ENCODE measurements around the gene LGR4.

The LGR4 gene

GRCh38 chr11:27404427-27404826, 68.2 kb downstream of the LGR4 start:
- no peak for DNase-seq (ENCODE audit: low read depth in 3 of 3)

GRCh38 chr11:27403195-27403594, 69.4 kb downstream of the LGR4 start:
- no peak for DNase-seq (ENCODE audit: low read depth in 3 of 3)

GRCh38 chr11:27402450-27402849, 70.1 kb downstream of the LGR4 start:
- no peak for DNase-seq (ENCODE audit: low read depth in 3 of 3)

- no peak for DNase-seq (ENCODE audit: low read depth in 3 of 3)
Measured at GRCh38 chr11:27401833-27402316, 70.7 kb downstream of the LGR4 start.

- DNase-seq (ENCODE audit: low read depth in 3 of 3): no peak
Measured at GRCh38 chr11:27401280-27401832, 71.2 kb downstream of the LGR4 start.

- no peak for DNase-seq (ENCODE audit: low read depth in 3 of 3)
Measured at GRCh38 chr11:27398400-27398770, 74.2 kb downstream of the LGR4 start.

GRCh38 chr11:27397624-27398399, 74.8 kb downstream of the LGR4 start:
- no peak for DNase-seq (ENCODE audit: low read depth in 3 of 3)

- DNase-seq (ENCODE audit: low read depth in 3 of 3): no peak
Measured at GRCh38 chr11:27396259-27396839, 76.2 kb downstream of the LGR4 start.

GRCh38 chr11:27395556-27396258, 76.9 kb downstream of the LGR4 start:
- no peak for DNase-seq (ENCODE audit: low read depth in 3 of 3)

GRCh38 chr11:27394781-27395228, 77.8 kb downstream of the LGR4 start:
- DNase-seq (ENCODE audit: low read depth in 3 of 3): no peak

GRCh38 chr11:27392278-27393114, 80.1 kb downstream of the LGR4 start:
- no peak for DNase-seq (ENCODE audit: low read depth in 3 of 3)

GRCh38 chr11:27391331-27392015, 81.1 kb downstream of the LGR4 start:
- DNase-seq (ENCODE audit: low read depth in 3 of 3): no peak

GRCh38 chr11:27390318-27391295, 82.0 kb downstream of the LGR4 start:
- no peak for DNase-seq (ENCODE audit: low read depth in 3 of 3)

GRCh38 chr11:27388869-27389268, 83.7 kb downstream of the LGR4 start:
- no peak for DNase-seq (ENCODE audit: low read depth in 3 of 3)

GRCh38 chr11:27388001-27388400, 84.6 kb downstream of the LGR4 start:
- no peak for DNase-seq (ENCODE audit: low read depth in 3 of 3)

- DNase-seq (ENCODE audit: low read depth in 3 of 3): no peak
Measured at GRCh38 chr11:27387362-27387761, 85.2 kb downstream of the LGR4 start.

- DNase-seq (ENCODE audit: low read depth in 3 of 3): no peak
Measured at GRCh38 chr11:27386181-27386845, 86.3 kb downstream of the LGR4 start.

- no peak for DNase-seq (ENCODE audit: low read depth in 3 of 3)
Measured at GRCh38 chr11:27385245-27385644, 87.3 kb downstream of the LGR4 start.

- DNase-seq (ENCODE audit: low read depth in 3 of 3): no peak
Measured at GRCh38 chr11:27384227-27384626, 88.4 kb downstream of the LGR4 start.
